HEK293 (cell line): Measurements from ENCODE around the gene NCOA7.

Experiments used
- CTCF ChIA-PET: fragments of 350-600 bp; formaldehyde crosslinking; extraction: SDS; loops from one replicate; lab custom pipeline; 2021; ENCODE audit warnings: antibody characterized with exemption; lab: Yijun Ruan, JAX
- POLR2A ChIA-PET: fragments of 300-600 bp; formaldehyde crosslinking; extraction: SDS; loops from one replicate; lab custom pipeline; 2020; ENCODE audit warnings: antibody characterized with exemption, inconsistent platforms; lab: Yijun Ruan, JAX
- H3K27ac ChIP-seq: fragments of 200-500 bp; sonication (Bioruptor generic); 2 replicates; pipeline ENCODE4 v1.5.1; 2014; ENCODE audit warnings: low read depth, low read length, control low read depth, inconsistent platforms; ENCODE audit errors: extremely low read depth
- H3K36me3 ChIP-seq, 2 experiments: fragments of 200-500 bp in 1 of 2; sonication (Bioruptor generic) in 1 of 2; 1 replicate in 1 of 2; 2 replicates in 1 of 2; pipeline ENCODE4 v1.5.1; 2014 to 2017; ENCODE audit warnings: inconsistent platforms in 2 of 2, low read length in 2 of 2; ENCODE audit not compliant: control insufficient read depth in 2 of 2, insufficient read depth in 1 of 2
- H3K4me1 ChIP-seq: fragments of 200-500 bp; sonication (Bioruptor generic); 2 replicates; pipeline ENCODE4 v1.5.1; 2014; ENCODE audit warnings: mild to moderate bottlenecking, low read length, inconsistent platforms; ENCODE audit not compliant: control insufficient read depth, insufficient read depth
- H3K4me3 ChIP-seq: 2 replicates; pipeline ENCODE4 v1.5.1; 2011; ENCODE audit warnings: low read depth, mild to moderate bottlenecking, control low read depth, low read length, moderate library complexity
- H3K9me3 ChIP-seq: fragments of 200-500 bp; sonication (Bioruptor generic); 2 replicates; pipeline ENCODE4 v1.5.1; 2014; ENCODE audit warnings: low read depth, low read length, inconsistent platforms; ENCODE audit not compliant: control insufficient read depth, insufficient read depth
- ATF2 ChIP-seq: fragments of 450-650 bp; formaldehyde crosslinking; IDR thresholded peaks from 2 replicates; pipeline ENCODE4 v1.5.1; 2016; ENCODE audit warnings: missing biosample characterization, missing genetic modification characterization, low read depth
- FEZF1 ChIP-seq: fragments of 450-650 bp; formaldehyde crosslinking; IDR thresholded peaks from 2 replicates; pipeline ENCODE4 v1.5.1; 2016; ENCODE audit warnings: missing biosample characterization, missing genetic modification characterization
- GLIS1 ChIP-seq: fragments of 450-650 bp; formaldehyde crosslinking; IDR thresholded peaks from 2 replicates; pipeline ENCODE4 v1.5.1; 2016; ENCODE audit warnings: missing biosample characterization, missing genetic modification characterization
- YY2 ChIP-seq: fragments of 450-650 bp; formaldehyde crosslinking; IDR thresholded peaks from 2 replicates; pipeline ENCODE4 v1.5.1; 2016; ENCODE audit warnings: missing biosample characterization, missing genetic modification characterization
- ZNF121 ChIP-seq: fragments of 450-650 bp; formaldehyde crosslinking; IDR thresholded peaks from 2 replicates; pipeline ENCODE4 v1.5.1; 2016; ENCODE audit warnings: missing biosample characterization, missing genetic modification characterization
- ZNF140 ChIP-seq: fragments of 450-650 bp; formaldehyde crosslinking; IDR thresholded peaks from 2 replicates; pipeline ENCODE4 v1.5.1; 2016; ENCODE audit warnings: missing biosample characterization, missing genetic modification characterization
- ZNF16 ChIP-seq: fragments of 450-650 bp; formaldehyde crosslinking; IDR thresholded peaks from 2 replicates; pipeline ENCODE4 v1.5.1; 2016; ENCODE audit warnings: low read depth, missing biosample characterization, missing genetic modification characterization
- ZNF18 ChIP-seq: fragments of 450-650 bp; formaldehyde crosslinking; IDR thresholded peaks from 2 replicates; pipeline ENCODE4 v1.5.1; 2016; ENCODE audit warnings: missing biosample characterization, missing genetic modification characterization
- ZNF19 ChIP-seq: fragments of 450-650 bp; formaldehyde crosslinking; IDR thresholded peaks from 2 replicates; pipeline ENCODE4; 2016; ENCODE audit warnings: missing biosample characterization, missing genetic modification characterization, low read depth
- ZNF266 ChIP-seq: fragments of 450-650 bp; formaldehyde crosslinking; IDR thresholded peaks from 2 replicates; pipeline ENCODE4 v1.5.1; 2016; ENCODE audit warnings: missing biosample characterization, missing genetic modification characterization, low read depth
- ZNF335 ChIP-seq: fragments of 450-650 bp; formaldehyde crosslinking; conservative IDR thresholded peaks from 2 replicates; pipeline ENCODE4 v1.5.1; 2016; ENCODE audit warnings: missing biosample characterization, missing genetic modification characterization
- ZNF354C ChIP-seq: fragments of 450-650 bp; formaldehyde crosslinking; IDR thresholded peaks from 2 replicates; pipeline ENCODE4 v1.5.1; 2016; ENCODE audit warnings: missing biosample characterization, missing genetic modification characterization, low read depth, borderline replicate concordance
- ZNF510 ChIP-seq: fragments of 450-650 bp; formaldehyde crosslinking; IDR thresholded peaks from 2 replicates; pipeline ENCODE4 v1.5.1; 2018; ENCODE audit warnings: mild to moderate bottlenecking, missing genetic modification characterization, missing biosample characterization; ENCODE audit not compliant: insufficient replicate concordance
- ZNF518A ChIP-seq: fragments of 450-650 bp; formaldehyde crosslinking; conservative IDR thresholded peaks from 2 replicates; pipeline ENCODE4 v1.5.1; 2016; ENCODE audit warnings: low read depth, missing biosample characterization, missing genetic modification characterization
- ZNF544 ChIP-seq: fragments of 450-650 bp; formaldehyde crosslinking; IDR thresholded peaks from 2 replicates; pipeline ENCODE4 v1.5.0; 2017; ENCODE audit warnings: missing biosample characterization, missing genetic modification characterization
- ZNF548 ChIP-seq: fragments of 450-650 bp; formaldehyde crosslinking; IDR thresholded peaks from 2 replicates; pipeline ENCODE4 v1.5.1; 2016; ENCODE audit warnings: missing biosample characterization, missing genetic modification characterization
- ZNF600 ChIP-seq: fragments of 450-650 bp; formaldehyde crosslinking; IDR thresholded peaks from 2 replicates; pipeline ENCODE4 v1.5.1; 2016; ENCODE audit warnings: missing biosample characterization, missing genetic modification characterization
- ZNF677 ChIP-seq: fragments of 450-650 bp; IDR thresholded peaks from 2 replicates; pipeline ENCODE4 v1.5.0; 2018; ENCODE audit warnings: missing biosample characterization, mild to moderate bottlenecking, missing genetic modification characterization, moderate library complexity
- ZXDB ChIP-seq: fragments of 450-650 bp; formaldehyde crosslinking; IDR thresholded peaks from 2 replicates; pipeline ENCODE4 v1.5.1; 2016; ENCODE audit warnings: missing biosample characterization, missing genetic modification characterization
- TF ChIP-seq, protein P1 (sequence below): fragments of 450-650 bp; formaldehyde crosslinking; IDR thresholded peaks from 2 replicates; pipeline ENCODE4 v1.5.1; 2017; ENCODE audit warnings: missing biosample characterization, missing genetic modification characterization
- TF ChIP-seq, protein P2 (sequence below): fragments of 450-650 bp; formaldehyde crosslinking; IDR thresholded peaks from 2 replicates; pipeline ENCODE4 v1.5.1; 2016; ENCODE audit warnings: missing biosample characterization, missing genetic modification characterization

The NCOA7 gene

GRCh38 chr6:125792680-125793079, 1.9 kb downstream of the NCOA7 start (continued):
- TF ChIP-seq ZNF518A (no peak), ZNF121 (no peak), ATF2 (tag by site-specific recombination) (no peak), ZNF18 (tag by site-specific recombination) (peak; percentile 36; the same call in 1 of the 2 replicates), ZNF510 (tag by site-specific recombination) (no peak), ZXDB (tag by site-specific recombination) (no peak), ZNF335 (no peak), ZNF600 (tag by site-specific recombination) (no peak)
- TF ChIP-seq, protein P1, sequence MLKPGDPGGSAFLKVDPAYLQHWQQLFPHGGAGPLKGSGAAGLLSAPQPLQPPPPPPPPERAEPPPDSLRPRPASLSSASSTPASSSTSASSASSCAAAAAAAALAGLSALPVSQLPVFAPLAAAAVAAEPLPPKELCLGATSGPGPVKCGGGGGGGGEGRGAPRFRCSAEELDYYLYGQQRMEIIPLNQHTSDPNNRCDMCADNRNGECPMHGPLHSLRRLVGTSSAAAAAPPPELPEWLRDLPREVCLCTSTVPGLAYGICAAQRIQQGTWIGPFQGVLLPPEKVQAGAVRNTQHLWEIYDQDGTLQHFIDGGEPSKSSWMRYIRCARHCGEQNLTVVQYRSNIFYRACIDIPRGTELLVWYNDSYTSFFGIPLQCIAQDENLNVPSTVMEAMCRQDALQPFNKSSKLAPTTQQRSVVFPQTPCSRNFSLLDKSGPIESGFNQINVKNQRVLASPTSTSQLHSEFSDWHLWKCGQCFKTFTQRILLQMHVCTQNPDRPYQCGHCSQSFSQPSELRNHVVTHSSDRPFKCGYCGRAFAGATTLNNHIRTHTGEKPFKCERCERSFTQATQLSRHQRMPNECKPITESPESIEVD (tag by site-specific recombination): peak; percentile 84
- TF ChIP-seq, all 188 proteins: peak for 2

- no peaks in the 10 kb centered on the region for H3K36me3 ChIP-seq
- CTCF ChIA-PET: interaction anchor here (0.7 to 1.8 kb wide), 6 partner anchors 25 to 483 kb away, joined by 3 to 9 read pairs (median 3); no protein-coding TSS in a partner anchor
- H3K4me1 ChIP-seq: peaks cover 43% of the 10 kb centered on the region
- H3K4me3 ChIP-seq: no peak overlapping the region
- POLR2A ChIA-PET: interaction anchor here (1.5 kb wide), 2 partner anchors 12 to 18 kb away, joined by 3 to 5 read pairs; no protein-coding TSS in a partner anchor
- H3K9me3 ChIP-seq: no peaks in the 10 kb centered on the region
- H3K27ac ChIP-seq: no peak overlapping the region
- TF ChIP-seq, protein P1 (tag by site-specific recombination): 0 out of 2 replicates have a peak, but pooled peaks have one; percentile 45
- TF ChIP-seq FEZF1 (tag by site-specific recombination) (peak; percentile 89), ZNF266 (tag by site-specific recombination) (no peak), ZNF140 (tag by site-specific recombination) (no peak), YY2 (tag by site-specific recombination) (no peak), ZNF354C (tag by site-specific recombination) (no peak), GLIS1 (tag by site-specific recombination) (no peak), ZNF544 (tag by site-specific recombination) (no peak), ZNF548 (no peak), ZNF19 (tag by site-specific recombination) (no peak), ZNF16 (tag by site-specific recombination) (no peak), ZNF335 (0 out of 2 replicates have a peak, but pooled peaks have one; percentile 24), ZNF677 (tag by site-specific recombination) (no peak)
- TF ChIP-seq, protein P2, sequence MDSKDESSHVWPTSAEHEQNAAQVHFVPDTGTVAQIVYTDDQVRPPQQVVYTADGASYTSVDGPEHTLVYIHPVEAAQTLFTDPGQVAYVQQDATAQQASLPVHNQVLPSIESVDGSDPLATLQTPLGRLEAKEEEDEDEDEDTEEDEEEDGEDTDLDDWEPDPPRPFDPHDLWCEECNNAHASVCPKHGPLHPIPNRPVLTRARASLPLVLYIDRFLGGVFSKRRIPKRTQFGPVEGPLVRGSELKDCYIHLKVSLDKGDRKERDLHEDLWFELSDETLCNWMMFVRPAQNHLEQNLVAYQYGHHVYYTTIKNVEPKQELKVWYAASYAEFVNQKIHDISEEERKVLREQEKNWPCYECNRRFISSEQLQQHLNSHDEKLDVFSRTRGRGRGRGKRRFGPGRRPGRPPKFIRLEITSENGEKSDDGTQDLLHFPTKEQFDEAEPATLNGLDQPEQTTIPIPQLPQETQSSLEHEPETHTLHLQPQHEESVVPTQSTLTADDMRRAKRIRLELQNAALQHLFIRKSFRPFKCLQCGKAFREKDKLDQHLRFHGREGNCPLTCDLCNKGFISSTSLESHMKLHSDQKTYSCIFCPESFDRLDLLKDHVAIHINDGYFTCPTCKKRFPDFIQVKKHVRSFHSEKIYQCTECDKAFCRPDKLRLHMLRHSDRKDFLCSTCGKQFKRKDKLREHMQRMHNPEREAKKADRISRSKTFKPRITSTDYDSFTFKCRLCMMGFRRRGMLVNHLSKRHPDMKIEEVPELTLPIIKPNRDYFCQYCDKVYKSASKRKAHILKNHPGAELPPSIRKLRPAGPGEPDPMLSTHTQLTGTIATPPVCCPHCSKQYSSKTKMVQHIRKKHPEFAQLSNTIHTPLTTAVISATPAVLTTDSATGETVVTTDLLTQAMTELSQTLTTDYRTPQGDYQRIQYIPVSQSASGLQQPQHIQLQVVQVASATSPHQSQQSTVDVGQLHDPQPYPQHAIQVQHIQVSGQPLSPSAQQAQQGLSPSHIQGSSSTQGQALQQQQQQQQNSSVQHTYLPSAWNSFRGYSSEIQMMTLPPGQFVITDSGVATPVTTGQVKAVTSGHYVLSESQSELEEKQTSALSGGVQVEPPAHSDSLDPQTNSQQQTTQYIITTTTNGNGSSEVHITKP: no peak
These were observed 2.5 kb downstream of the NCOA7 start for GRCh38 chr6:125793280-125793679.
